Prostate gland (tissue), 2 donors: ENCODE measurements around the gene FGFRL1.

Experiments used
- POLR2A ChIP-seq: fragments of 450-650 bp; IDR thresholded peaks from one replicate; pipeline ENCODE4 v1.6.1; 2016; ENCODE audit warnings: antibody characterized with exemption, mild to moderate bottlenecking
- TF ChIP-seq, protein P1 (sequence below), 4 experiments: fragments of 200-600 bp in 2 of 4; fragments of 450-650 bp in 2 of 4; sonication (generic) in 2 of 4; IDR thresholded peaks; 1 replicate in 3 of 4; 2 replicates in 1 of 4; pipeline ENCODE4 v1.5.1; 2016 to 2019; ENCODE audit warnings: antibody characterized with exemption in 4 of 4, mild to moderate bottlenecking in 2 of 4, moderate library complexity in 2 of 4

DNA sequence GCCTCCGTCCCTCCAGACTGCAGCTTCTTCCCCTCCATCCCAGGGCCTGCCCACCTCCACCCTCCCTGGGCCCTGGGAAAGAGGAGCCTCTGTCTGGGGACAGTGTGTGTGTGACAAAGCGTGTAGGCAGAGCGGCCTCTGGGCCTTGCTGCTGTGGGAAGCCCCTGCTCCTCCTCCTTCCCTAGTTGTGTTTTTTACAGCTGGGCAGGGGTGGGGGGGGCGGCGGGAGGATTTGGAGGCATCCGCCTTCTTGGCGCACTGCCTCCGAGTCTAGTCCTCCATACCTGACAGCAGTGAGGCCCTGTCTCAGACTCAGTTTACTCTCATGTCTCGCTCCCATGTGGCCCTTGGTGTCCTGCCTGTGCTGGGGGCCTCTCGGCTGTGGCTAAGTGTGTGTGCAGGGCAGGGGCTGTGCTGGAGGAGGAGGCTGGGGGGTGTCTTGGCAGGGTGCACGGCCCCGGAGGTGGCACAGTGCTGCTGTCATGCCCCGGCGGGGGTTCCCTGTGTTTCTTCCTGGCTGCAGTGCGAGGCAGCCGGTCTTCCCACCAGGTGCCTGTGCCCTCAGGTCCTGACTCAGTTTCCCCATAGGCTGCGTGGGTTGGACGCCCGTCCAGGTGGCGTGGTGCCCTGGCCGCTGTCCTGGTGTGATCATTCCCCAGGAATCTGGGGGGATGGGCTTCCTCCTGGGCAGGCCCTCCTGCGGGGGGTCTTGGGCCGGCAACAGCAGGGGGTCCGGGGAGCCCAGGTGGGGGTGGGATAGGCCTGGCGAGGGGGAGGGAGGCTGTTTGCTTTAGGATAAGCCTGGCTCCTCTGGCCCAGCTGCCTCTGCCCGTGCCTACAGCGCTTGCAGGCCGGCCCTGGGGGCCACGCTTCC is 7.0 kb downstream of the FGFRL1 start:
- no peak for TF ChIP-seq POLR2A
- TF ChIP-seq, protein P1, sequence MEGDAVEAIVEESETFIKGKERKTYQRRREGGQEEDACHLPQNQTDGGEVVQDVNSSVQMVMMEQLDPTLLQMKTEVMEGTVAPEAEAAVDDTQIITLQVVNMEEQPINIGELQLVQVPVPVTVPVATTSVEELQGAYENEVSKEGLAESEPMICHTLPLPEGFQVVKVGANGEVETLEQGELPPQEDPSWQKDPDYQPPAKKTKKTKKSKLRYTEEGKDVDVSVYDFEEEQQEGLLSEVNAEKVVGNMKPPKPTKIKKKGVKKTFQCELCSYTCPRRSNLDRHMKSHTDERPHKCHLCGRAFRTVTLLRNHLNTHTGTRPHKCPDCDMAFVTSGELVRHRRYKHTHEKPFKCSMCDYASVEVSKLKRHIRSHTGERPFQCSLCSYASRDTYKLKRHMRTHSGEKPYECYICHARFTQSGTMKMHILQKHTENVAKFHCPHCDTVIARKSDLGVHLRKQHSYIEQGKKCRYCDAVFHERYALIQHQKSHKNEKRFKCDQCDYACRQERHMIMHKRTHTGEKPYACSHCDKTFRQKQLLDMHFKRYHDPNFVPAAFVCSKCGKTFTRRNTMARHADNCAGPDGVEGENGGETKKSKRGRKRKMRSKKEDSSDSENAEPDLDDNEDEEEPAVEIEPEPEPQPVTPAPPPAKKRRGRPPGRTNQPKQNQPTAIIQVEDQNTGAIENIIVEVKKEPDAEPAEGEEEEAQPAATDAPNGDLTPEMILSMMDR (IDR thresholded peaks at IDR 0.05) = no peak
